Bronchial epithelial cell (primary cell): Measurements from ENCODE around the gene NEXMIF. TPM values are rescaled to one million over a fixed set of nuclear protein-coding genes. Genes with fewer than 3 reads are reported as not detected.

Experiments
- DNase-seq: peaks from one replicate; pipeline ENCODE4 v3.0.0-alpha.2; 2010; ENCODE audit warnings: low read depth
- FAIRE-seq: peaks from 2 replicates; lab custom pipeline; 2011; peaks lifted over from hg19 to GRCh38; lab: Jason Lieb, UNC
- H3K27me3 ChIP-seq: 2 replicates; pipeline ENCODE4 v1.5.1; 2011; ENCODE audit warnings: low read length; ENCODE audit not compliant: control insufficient read depth, insufficient read depth
- H3K36me3 ChIP-seq: 2 replicates; pipeline ENCODE4 v1.5.1; 2011; ENCODE audit warnings: low read length; ENCODE audit not compliant: control insufficient read depth, insufficient read depth
- H3K4me3 ChIP-seq: 2 replicates; pipeline ENCODE4 v1.5.1; 2011; ENCODE audit warnings: mild to moderate bottlenecking, low read depth, low read length, control low read depth
- total RNA-seq: library from RNA; depleted of rRNA; stranded (reverse); fragments of >200 nt; gene quantifications from 2 replicates; pipeline ENCODE4 v1.2.1, GENCODE V29; 2014
- TF ChIP-seq, protein P1 (sequence below): IDR thresholded peaks from 2 replicates; pipeline ENCODE4 v1.5.1; 2011; ENCODE audit warnings: mild to moderate bottlenecking, moderate library complexity, low read length, control low read depth, inconsistent platforms; ENCODE audit not compliant: insufficient read depth, severe bottlenecking

The NEXMIF gene
- total RNA-seq, 1 donor from 2014 or later, result under 0.01 TPM

DNA sequence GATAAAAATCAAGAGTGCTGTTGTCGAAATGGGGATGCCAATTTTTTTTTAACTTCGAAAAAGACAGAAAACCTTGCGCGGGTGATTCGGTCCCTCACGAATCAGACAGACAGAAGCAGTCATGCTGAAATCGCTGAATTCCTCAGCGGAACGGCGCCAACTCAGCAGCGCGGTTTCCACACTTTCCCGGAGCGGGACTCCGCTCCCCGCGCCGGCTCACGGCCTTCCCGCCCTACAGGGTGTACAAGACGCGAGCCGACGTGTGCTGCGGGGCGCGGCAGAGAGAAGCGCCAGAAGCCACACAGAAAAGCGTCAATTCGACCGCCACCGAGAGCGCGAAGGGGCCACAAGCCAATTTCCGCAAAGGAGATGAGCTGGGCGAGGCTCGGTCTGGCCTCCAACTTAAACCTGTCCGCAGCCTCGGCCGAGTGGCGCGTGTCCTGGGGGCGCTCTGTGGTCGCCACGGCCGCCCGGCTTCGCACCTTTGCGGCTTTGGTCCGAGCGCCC lies 1.3 kb downstream of the NEXMIF start:
- TF ChIP-seq, protein P1, sequence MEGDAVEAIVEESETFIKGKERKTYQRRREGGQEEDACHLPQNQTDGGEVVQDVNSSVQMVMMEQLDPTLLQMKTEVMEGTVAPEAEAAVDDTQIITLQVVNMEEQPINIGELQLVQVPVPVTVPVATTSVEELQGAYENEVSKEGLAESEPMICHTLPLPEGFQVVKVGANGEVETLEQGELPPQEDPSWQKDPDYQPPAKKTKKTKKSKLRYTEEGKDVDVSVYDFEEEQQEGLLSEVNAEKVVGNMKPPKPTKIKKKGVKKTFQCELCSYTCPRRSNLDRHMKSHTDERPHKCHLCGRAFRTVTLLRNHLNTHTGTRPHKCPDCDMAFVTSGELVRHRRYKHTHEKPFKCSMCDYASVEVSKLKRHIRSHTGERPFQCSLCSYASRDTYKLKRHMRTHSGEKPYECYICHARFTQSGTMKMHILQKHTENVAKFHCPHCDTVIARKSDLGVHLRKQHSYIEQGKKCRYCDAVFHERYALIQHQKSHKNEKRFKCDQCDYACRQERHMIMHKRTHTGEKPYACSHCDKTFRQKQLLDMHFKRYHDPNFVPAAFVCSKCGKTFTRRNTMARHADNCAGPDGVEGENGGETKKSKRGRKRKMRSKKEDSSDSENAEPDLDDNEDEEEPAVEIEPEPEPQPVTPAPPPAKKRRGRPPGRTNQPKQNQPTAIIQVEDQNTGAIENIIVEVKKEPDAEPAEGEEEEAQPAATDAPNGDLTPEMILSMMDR, result no peak
- Histone ChIP-seq H3K4me3 (peak overlapping the region; percentile 25), H3K36me3 (no peaks in the 10 kb centered on the region), H3K27me3 (peaks cover 1% of the 10 kb centered on the region)
- FAIRE-seq (no peak), DNase-seq (no peak)

DNA sequence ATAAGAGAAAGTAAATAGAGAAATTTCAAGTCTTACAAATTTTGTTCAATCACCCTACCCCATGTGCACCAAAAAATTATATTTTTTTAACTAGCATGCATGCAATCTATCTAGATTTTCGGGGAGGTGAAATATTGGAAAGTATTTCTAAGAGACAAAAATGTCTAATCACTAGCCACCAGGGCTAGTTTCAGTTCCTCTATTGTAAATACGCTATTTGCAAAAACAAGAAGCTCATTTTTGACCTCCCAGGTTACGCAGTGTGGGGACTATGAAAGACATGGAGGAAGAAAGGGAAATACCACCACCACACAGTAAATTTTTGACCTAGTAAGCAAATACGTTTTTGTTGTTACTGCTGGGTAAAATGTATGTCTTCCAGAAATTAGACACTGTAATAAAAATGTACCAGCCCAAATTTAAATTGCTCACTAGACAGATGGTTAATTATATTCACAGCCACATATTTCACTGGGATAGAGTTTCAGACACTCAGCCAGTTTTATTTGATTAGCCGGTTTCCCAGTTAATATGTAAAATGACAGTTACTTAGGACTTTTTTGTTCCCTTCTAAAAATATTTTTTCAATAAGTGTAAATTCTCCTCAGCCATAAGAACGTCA lies 2.2 kb downstream of the NEXMIF start:
- Histone ChIP-seq H3K36me3 (no peaks in the 10 kb centered on the region), H3K4me3 (no peak overlapping the region), H3K27me3 (peaks cover 1% of the 10 kb centered on the region)
- FAIRE-seq (no peak), DNase-seq (no peak)
- TF ChIP-seq, protein P1, result no peak

DNA sequence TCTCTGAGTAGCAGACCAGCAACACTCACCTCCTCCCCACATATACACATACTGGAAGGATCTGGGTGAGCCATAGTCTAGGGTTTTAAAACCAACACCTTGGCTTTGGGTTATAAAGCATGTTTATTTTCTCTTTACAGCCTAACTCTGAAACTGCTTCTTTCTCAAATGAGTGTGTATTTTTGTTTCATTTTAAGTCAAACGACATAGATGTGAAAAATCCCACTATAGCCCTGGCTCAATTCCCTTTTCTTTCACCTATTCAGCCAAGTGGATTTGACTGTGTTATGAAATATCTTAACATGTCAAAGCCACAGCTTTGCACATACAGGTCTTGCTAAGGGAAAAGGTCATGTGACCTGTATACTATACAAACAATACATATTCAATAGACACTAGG lies 13.8 kb downstream of the NEXMIF start:
- Histone ChIP-seq H3K27me3 (no peaks in the 10 kb centered on the region), H3K36me3 (no peaks in the 10 kb centered on the region), H3K4me3 (no peak overlapping the region)
- no peak for FAIRE-seq
- DNase-seq, result no peak
- TF ChIP-seq, protein P1, result no peak

DNA sequence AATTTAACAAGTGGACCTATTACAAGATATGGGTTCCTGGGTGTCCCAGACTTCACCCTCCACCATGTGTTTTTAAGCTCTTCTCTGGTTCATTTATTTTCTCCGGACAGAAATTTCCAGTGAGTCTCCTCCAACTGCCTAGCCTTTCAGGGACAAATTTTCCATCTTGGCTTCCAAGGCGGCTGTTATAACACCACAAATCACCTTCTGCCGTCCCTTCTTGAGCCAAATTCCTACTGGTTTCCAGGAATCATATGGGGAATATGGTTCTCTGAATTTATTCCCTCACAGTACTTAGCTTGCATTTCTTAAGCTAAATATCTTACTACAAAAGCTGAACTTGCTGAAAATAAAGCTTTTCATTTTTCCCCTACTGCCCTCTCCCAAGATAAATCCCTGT lies 18.8 kb downstream of the NEXMIF start:
- Histone ChIP-seq H3K4me3 (no peak overlapping the region), H3K27me3 (no peaks in the 10 kb centered on the region), H3K36me3 (no peaks in the 10 kb centered on the region)
- no peak for DNase-seq
- no peak for FAIRE-seq
- TF ChIP-seq, protein P1, result no peak

DNA sequence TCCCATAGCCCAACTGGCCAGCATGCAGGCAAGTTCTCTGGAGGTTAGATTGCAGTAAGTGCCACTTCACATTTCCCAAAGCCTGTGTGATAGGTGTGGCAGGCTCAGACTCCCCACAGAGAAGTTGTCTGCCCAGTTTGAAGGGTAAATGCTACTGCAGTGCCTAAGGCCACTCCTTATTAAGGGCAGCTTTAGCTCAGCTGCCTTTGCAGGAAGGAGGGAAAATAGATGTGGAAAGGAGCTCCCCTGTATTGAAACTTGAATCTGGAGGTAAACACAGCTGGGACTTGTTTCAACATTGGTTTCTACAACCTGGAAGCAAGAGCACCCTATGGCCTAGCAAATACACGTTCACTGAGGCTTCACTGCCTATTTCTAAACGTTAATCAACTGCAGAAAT lies 22.4 kb downstream of the NEXMIF start:
- Histone ChIP-seq H3K4me3 (no peak overlapping the region), H3K27me3 (no peaks in the 10 kb centered on the region), H3K36me3 (no peaks in the 10 kb centered on the region)
- TF ChIP-seq, protein P1, result no peak
- FAIRE-seq, result no peak
- no peak for DNase-seq

DNA sequence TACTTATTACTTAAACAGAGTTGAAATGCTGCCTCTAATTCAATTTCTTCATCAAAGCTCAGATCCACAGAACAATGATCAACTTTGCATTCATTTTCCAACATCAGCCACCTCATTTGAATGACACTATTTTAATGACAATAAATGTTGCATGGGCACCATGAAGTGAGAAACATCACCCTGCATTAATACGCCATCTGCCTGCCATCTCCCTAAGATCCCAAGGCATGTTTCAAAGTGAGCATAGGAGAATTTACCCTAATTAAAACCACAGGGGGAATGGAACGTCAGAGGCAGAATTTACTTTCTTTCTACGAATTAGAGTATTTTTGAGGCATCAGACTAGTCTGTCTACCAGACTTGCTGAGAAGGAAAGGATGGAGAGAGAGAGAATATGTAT lies 32.7 kb downstream of the NEXMIF start:
- TF ChIP-seq, protein P1, result no peak
- H3K27me3 ChIP-seq, result no peaks in the 10 kb centered on the region
- H3K4me3 ChIP-seq, result no peak overlapping the region
- no peaks in the 10 kb centered on the region for H3K36me3 ChIP-seq
- no peak for FAIRE-seq
- DNase-seq, result no peak
